Astrocyte (in vitro differentiated cells and primary cell): ENCODE measurements around the gene PSMD1.

ENCODE experiments used
- EZH2 ChIP-seq: IDR thresholded peaks from 2 replicates; pipeline ENCODE4 v1.6.1; 2012; ENCODE audit warnings: mild to moderate bottlenecking, low read length, inconsistent platforms; ENCODE audit not compliant: insufficient read depth
- TF ChIP-seq, protein P1 (sequence below): IDR thresholded peaks from 2 replicates; pipeline ENCODE4 v1.5.1; 2011; ENCODE audit warnings: low read depth, mild to moderate bottlenecking, inconsistent platforms, low read length, moderate library complexity; ENCODE audit not compliant: insufficient read depth

DNA sequence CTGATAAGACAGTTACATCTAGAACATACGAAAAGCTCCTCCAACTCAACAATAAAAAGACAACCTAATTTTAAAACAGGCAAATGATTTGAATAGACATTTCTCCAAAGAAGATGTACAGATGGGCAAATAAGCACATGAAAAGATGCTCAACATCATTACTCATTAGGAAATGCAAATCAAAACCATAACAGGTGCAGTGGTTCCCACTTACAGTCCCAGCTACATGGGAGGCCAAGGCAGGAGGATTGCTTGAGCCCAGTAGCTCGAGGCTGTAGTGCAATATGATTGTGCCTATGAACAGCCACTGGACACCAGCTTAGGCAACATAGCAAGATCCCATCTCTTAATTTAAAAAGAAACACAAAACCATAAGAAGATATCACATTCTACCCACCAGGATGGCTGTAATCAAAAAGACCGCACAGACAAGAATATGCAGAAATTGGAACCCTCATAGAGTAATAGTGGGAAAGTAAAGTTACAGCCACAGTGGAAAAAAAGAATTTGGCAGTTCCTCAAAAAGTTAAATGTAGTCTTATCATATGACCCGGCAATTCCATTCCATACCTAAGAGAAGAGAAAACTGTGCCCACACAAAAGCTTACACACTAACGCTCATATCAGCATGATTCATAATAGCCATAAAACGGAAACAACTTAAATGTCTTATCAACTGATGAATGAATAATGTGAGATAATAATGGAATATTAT is 111.2 kb downstream of the PSMD1 start:
- TF ChIP-seq, protein P1, sequence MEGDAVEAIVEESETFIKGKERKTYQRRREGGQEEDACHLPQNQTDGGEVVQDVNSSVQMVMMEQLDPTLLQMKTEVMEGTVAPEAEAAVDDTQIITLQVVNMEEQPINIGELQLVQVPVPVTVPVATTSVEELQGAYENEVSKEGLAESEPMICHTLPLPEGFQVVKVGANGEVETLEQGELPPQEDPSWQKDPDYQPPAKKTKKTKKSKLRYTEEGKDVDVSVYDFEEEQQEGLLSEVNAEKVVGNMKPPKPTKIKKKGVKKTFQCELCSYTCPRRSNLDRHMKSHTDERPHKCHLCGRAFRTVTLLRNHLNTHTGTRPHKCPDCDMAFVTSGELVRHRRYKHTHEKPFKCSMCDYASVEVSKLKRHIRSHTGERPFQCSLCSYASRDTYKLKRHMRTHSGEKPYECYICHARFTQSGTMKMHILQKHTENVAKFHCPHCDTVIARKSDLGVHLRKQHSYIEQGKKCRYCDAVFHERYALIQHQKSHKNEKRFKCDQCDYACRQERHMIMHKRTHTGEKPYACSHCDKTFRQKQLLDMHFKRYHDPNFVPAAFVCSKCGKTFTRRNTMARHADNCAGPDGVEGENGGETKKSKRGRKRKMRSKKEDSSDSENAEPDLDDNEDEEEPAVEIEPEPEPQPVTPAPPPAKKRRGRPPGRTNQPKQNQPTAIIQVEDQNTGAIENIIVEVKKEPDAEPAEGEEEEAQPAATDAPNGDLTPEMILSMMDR: no peak
- no peak for TF ChIP-seq EZH2
